ENCODE measurements around the gene GPR179. TPM values are rescaled to one million over a fixed set of nuclear protein-coding genes. Genes with fewer than 3 reads are reported as not detected.

GPR179 gene
- total RNA-seq, 4 donors from 2014 or later: 0.25 TPM; not detected in 3

DNA sequence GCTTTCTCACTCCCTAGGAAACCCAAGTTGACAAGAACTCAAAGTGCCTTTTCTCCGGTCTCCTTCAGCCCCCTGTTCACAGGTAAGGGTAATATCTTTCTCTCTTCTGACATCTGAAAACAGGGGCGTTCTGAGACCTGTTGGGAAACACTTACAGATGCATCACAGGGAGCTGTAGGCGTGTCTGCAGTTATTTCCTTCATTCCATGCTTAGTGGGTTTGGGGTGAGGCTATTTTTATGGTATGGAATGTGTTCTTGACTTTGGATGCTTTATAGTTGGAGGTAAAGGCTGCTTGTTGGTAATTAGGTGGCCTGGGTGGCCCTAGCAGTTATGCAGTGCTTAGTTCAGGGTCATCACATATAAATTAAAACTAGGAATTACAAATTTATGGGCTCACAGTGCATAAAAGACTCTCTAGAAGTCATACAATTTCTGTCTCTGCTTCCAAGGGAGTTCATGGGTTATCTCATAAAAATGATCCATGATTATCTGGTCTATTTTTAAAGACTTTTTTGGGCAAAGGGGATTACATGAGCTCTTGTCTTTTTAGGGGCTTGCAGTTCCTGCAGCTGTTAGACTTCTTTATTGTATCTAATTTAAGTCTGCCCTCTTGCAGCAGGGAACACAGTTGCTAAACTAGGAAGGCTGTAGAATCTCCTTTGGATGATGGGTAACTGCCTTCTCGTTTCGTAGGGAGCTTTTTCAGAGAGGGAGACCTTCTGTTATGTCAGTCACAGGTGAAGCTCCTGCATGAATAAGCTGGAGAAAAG lies 18.1 kb upstream of the GPR179 start:
- intact Hi-C loops (cut with DNase I; ENCODE audit: low total_unique reads): no loop called here
- no peak for DNase-seq (ENCODE audit: low spot score in 2 of 2)
- H3K4me3 ChIP-seq (ENCODE audit: low read depth, poor library complexity, severe bottlenecking): no peak overlapping the region
- no peak for TF ChIP-seq POLR2A (IDR thresholded peaks at IDR 0.05)
- TF ChIP-seq, protein P1, sequence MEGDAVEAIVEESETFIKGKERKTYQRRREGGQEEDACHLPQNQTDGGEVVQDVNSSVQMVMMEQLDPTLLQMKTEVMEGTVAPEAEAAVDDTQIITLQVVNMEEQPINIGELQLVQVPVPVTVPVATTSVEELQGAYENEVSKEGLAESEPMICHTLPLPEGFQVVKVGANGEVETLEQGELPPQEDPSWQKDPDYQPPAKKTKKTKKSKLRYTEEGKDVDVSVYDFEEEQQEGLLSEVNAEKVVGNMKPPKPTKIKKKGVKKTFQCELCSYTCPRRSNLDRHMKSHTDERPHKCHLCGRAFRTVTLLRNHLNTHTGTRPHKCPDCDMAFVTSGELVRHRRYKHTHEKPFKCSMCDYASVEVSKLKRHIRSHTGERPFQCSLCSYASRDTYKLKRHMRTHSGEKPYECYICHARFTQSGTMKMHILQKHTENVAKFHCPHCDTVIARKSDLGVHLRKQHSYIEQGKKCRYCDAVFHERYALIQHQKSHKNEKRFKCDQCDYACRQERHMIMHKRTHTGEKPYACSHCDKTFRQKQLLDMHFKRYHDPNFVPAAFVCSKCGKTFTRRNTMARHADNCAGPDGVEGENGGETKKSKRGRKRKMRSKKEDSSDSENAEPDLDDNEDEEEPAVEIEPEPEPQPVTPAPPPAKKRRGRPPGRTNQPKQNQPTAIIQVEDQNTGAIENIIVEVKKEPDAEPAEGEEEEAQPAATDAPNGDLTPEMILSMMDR (IDR thresholded peaks at IDR 0.05): no peak
- WGBS, 2 donors: 78 to 79% methylated on average over 5 of the region's 5 CpGs

DNA sequence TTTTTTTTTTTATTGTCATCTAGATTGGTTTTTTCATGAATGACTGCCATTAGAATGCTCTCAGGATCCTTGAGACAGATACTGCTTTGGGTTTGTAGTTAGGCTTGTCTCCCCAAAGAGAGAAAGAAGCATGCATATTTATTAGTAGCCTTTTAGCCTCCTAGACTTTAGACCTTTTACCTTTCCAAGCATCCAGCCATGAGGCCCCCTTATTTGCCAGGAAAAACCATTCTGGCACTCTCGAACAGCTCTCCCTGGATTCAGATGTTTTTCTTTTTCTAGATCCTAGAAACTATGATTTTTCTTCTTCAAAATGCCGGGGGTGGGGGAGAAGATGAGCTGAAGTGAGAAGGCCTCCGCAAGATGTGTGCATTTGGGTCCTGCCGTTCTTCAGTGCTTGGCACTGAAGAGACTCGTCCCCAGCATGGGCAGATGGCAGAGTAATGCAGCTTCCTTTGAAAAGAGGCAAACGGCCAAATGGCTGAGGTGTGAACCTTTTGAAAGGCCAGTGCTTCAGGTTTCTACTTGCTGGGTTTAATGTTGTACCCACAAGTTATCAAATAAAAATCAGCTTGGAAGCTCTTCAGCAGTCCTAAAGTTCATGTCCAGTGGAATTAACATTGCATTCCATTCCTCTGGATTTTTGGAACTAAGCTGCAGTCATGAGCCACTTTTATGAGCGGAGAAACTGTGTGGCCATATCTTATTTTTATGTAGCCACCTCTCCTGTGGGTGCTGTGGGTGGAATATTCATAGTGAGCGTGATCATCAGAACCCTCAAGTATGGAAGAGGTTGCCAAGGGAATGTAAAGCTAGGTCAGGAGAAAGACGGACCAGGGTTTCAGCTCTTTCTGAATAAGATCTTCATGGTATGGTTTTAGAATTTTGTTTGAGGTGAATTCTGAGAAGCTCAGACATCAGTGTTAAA lies 15.1 kb upstream of the GPR179 start:
- TF ChIP-seq POLR2A (IDR thresholded peaks at IDR 0.05): no peak
- TF ChIP-seq, protein P1 (IDR thresholded peaks at IDR 0.05): no peak
- DNase-seq (ENCODE audit: low spot score in 2 of 2): no peak
- H3K4me3 ChIP-seq (ENCODE audit: low read depth, poor library complexity, severe bottlenecking): no peak overlapping the region
- 59 to 60% methylated on average over 9 of the region's 9 CpGs for WGBS, 2 donors
- intact Hi-C loops (cut with DNase I; ENCODE audit: low total_unique reads): no loop called here

DNA sequence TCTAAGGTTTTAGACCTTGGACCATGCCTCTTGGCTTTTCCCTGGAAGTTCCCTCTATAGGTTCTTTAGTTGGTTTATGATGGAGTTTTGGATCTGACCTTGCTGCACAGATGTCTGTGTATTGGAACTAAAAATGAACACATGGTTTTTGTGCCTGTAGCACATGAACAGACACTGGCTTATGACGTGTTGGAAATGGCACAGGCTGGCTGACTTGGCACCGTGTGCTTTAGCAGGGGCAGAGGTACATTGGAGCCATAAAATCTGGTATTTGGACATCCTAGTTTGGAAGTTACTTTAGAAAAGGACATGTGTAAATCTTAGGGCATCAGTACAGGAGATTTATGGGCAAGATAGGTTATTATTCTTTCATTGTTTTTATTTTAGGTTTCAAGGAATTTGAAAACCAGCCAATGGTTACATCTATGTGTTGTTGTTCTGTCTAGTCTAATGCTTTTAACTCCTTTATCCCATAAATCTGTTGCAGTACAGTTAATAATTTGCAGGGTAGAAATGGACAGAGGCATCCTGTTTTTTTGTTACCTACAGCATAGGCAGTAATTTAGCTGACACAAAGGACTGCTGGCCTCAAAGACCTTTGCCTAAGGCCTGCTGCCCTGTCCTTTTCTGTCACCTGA lies 13.8 kb upstream of the GPR179 start:
- intact Hi-C loops (cut with DNase I; ENCODE audit: low total_unique reads): no loop called here
- no peak overlapping the region for H3K4me3 ChIP-seq (ENCODE audit: low read depth, poor library complexity, severe bottlenecking)
- no peak for TF ChIP-seq POLR2A (IDR thresholded peaks at IDR 0.05)
- TF ChIP-seq, protein P1 (IDR thresholded peaks at IDR 0.05): no peak
- no peak for DNase-seq (ENCODE audit: low spot score in 2 of 2)
- 14 to 20% methylated on average over 2 of the region's 2 CpGs for WGBS, 2 donors

DNA sequence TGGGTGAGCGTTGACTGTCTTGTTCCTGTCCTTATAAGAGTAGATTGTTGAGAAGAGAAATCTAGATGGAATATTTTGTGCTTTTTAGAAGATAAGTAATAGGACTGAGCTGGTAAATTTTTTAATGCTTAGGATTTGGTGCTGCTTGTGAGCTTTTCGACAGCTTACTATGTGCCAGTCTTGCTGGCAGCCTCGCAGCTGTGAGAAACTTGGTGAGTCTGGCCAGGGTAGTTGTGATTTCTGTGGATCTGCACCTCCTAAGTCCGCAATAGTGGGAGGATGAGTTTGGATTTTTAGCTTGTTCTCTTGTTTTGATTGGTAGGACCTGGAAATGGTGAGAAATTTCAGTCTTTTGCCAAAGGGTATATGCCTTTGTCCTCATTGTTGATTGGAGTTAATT lies 11.5 kb upstream of the GPR179 start:
- TF ChIP-seq, protein P1 (IDR thresholded peaks at IDR 0.05): no peak
- TF ChIP-seq POLR2A (IDR thresholded peaks at IDR 0.05): no peak
- intact Hi-C loops (cut with DNase I; ENCODE audit: low total_unique reads): no loop called here
- WGBS, 2 donors: 79 to 87% methylated on average over 4 of the region's 4 CpGs
- no peak overlapping the region for H3K4me3 ChIP-seq (ENCODE audit: low read depth, poor library complexity, severe bottlenecking)
- no peak for DNase-seq (ENCODE audit: low spot score in 2 of 2)

DNA sequence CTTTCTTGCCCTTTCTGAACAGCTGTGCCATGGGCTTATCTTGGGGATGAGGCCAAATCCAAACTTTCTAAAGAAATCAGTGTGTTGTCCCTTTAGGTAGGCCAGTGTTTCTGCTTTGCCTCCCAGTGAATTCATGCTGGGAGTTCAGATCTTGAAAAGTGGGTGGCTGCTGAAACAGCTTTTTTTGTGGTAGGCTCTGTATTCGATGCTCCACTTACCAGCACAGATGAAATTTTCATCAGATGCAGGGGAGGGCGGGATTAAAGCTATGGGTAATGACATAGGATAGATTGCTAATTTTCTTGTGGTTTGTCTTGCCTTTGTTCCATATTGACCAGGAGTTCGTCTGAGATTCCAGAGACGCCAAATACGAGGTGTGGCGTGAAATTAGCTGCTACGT lies 10.7 kb upstream of the GPR179 start:
- no peak for DNase-seq (ENCODE audit: low spot score in 2 of 2)
- intact Hi-C loops (cut with DNase I; ENCODE audit: low total_unique reads): no loop called here
- no peak for TF ChIP-seq POLR2A (IDR thresholded peaks at IDR 0.05)
- TF ChIP-seq, protein P1 (IDR thresholded peaks at IDR 0.05): no peak
- WGBS, 2 donors: 67 to 75% methylated on average over 7 of the region's 7 CpGs
- H3K4me3 ChIP-seq (ENCODE audit: low read depth, poor library complexity, severe bottlenecking): no peak overlapping the region
